ENCODE results near the gene BEST2.

The BEST2 gene

GRCh38 chr19:12772323-12772722, 20.7 kb downstream of the BEST2 start:
- DNase-seq = no peak

GRCh38 chr19:12773571-12773970, 22.0 kb downstream of the BEST2 start:
- DNase-seq = no peak

DNA sequence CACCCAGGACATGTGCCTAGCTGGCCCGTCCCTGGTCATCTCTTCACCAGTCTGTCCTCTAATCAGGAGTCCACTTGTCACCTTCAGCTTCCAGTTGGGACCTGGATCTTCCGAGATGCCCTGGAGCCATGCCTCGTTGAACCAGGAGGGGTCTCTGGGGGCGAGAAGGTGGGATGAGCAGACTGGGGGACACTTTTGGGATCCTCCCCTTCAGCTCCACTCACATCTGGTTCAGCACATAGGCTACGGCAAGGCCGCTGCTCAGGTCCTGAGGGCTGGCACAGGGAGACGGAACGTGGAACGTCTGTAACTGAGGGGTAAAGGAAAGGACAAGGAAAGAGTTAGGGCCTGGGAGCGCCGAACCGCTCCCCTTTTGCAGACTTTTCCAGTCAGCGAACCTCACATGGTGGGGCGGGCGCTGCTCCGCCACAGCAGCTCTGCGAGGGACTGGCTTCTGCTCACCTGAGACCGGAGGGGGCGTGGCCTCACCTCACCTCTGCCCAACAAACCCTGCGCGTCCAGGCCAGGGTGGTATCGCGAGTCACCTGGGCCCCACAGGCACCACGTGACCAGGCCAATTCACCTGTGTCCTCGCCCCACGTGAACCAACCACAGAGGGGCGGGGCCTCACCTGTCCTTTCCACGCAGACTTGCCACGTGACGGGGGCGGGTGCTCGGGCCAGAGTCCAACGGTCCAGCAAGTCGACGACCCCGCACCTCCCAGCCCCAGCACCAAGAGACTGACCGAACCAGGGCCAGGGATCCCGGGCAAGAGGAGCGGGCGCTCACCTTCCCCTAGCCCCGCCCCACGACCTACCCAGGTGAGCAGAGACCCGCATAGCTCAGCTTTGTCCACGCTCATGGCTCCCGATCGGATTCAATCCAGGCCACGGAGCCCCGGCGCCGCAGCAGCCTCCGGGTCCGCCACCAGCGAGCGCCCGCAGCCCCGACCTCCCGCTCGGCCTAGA, 23.3 kb downstream of the BEST2 start, which contains the start of gene HOOK2:
Gene HOOK2, minus strand, starts transcription at position 965 of the 968 bp plus-strand sequence. Its CDS starts 103 bp downstream, at position 862.
- no peak for DNase-seq

- DNase-seq = peak; percentile 52
These were observed 25.8 kb downstream of the BEST2 start for GRCh38 chr19:12777217-12778016.

DNA sequence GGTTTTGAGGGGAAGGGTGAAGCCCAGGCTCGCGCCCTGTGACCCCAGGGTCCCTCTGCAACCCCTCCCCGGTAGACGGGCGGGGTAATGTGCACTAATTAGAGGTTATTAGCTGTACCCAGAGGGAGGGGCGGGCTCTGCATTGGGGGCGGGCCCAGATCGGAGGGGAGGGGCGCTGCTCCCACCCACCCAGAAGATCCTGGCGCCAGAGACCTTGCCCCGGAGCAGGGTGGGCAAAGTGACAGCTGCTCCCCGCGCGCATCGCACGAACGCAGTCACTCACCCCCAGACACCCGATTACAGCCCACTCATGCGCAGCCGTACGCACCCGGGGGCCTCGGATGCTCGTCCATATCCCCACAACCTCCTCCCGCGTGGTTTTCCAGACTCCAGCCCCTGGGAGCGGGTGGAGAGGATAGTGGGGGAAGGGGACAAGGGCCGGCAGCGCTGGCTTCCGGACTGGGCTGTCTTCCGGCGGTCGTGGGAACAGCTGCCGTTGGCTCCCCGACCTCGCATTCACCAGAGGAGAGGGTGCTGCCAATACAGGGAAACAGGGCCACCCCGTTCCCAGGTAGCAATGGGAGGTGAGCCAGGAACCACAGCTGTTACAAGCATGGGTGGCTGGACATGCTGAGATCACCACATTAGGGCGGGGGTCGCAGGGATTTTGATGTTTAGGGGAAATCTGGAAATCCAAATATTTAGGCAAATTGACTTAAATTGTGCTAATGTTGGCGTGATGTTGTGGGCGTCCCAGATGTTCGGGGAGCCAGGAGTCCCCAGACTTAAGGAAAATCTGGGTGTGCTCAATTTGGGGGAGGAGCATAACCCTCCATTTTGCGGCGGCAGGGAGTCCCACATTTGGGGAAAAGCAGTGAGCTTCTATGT, 26.7 kb downstream of the BEST2 start:
- DNase-seq = no peak

DNA sequence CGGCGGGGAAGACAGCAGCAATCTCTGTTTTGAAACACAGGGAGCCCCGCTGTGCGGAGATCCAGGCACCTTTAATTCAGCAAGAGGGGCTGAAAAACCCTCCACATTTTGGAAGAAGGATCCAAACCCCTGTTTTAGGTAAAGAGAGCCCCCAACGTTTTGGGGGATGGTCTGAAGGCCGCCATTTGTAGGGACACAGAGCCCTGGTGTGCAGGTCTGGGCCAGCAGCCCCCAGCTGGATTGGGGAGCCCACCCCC, 27.2 kb downstream of the BEST2 start:
- no peak for DNase-seq

DNA sequence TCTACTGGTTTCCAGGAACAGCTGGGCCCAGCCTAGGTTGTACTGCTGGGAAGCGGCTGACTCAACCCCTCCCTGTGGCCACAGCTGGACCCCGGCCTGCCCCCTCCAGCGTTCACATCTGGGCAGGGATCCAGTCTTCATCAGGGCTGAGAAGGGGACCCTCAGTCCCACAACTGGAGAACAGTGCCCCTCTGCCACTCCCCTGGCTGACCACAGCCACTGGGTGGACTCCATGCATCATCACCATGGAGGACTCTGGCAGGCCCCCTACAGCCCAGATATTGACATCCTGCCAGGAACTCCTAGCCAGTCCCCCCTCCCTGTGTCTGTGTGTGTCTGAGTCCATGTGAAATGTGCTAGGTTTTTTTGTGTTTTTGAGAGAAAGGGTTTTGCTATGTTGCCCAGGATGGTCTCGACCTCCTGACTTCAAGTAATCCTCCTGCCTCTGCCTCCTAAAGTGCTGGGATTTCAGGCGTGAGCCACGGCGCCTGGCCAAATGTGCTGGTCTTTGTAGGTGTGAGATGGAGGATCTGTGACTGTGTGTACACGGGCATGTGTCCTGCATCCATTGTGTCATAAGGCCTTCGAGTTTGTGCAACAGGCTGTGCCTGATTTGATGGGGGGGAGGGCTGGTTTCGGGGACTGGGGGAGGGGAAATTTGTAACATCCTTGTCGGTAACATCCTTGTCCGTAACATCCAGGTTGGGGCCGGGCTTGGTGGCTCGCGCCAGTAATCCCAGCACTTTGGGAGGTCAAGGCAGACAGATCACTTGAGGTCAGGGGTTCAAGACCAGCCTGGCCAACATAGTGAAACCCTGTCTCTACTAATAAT, 27.8 kb downstream of the BEST2 start:
- DNase-seq = no peak

GRCh38 chr19:12782174-12782423, 30.5 kb downstream of the BEST2 start:
- no peak for DNase-seq

- DNase-seq = peak; percentile 58
These were observed 31.1 kb downstream of the BEST2 start for GRCh38 chr19:12782424-12783290.

DNA sequence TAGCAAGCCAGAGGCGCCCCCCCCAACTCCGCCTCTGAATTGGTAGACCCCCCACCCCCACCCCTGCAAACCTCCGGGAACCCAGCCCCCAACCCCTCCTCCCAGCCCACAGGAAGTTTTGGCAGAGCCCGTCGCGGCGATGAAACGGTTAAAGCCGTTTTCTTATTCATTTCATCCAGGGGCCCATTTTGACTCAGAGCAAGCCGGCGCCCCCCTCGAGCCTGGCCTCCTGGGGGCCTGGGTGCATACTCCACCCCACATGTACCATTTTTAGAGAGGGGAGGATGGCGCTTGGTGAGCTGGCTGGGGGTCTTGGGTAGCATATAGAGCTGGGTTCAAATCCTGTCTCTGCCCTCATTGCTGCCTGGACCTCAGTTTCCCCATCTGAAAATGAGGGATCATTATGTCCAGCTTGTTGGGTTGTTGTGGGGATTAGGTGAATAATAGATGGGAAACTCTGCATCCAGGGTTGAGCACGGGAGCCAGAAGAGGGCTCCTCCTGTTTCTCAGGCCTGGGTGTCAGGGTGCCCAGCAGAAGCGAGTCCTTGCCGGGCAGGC, 31.8 kb downstream of the BEST2 start:
- DNase-seq = no peak

DNA sequence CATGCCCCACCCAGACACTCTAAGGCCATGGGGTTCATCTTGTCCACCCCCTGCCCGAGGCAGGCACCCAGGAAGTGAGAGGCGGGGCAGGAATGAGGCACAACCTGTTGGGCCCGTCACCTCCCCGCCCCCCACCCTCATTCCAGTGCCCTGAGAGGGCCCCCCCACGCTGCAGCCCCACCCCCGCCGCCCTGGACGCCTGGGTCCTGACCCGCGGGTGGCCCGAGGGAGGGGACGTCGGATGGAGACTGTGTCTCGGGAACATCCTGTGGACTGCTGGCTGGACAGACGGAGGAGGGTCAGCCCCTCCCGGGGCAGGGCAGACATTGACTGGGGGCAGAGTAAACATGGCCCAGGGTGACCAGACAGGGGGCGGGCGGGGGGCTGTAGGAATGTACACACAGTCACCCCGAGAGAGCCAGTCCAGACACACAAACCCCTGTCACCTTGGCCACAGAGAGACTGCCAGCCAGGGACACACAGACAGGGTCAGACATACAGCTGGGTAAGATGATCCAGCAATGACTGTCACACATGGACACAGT, 32.3 kb downstream of the BEST2 start:
- no peak for DNase-seq

DNA sequence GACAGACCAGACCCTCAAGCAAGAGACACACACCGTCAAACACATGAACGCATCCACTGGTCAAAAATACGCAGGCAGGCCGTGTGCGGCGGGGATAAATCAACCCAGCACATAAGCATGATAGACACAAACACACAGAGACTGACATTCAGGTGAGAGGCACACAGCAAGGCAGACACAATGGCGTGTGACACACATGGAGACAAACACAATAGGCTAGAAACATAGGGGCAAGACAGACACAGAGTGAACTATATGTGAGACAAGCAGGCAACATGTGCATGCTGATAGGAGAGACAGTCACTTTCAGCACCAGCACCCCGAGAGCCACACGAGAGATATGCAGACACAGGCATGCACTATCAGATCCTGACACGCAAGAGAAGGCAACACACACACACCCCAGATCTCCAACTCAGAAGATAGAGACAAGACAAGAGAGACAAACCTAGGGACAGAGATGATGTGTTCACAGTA, 32.8 kb downstream of the BEST2 start:
- DNase-seq = no peak

DNA sequence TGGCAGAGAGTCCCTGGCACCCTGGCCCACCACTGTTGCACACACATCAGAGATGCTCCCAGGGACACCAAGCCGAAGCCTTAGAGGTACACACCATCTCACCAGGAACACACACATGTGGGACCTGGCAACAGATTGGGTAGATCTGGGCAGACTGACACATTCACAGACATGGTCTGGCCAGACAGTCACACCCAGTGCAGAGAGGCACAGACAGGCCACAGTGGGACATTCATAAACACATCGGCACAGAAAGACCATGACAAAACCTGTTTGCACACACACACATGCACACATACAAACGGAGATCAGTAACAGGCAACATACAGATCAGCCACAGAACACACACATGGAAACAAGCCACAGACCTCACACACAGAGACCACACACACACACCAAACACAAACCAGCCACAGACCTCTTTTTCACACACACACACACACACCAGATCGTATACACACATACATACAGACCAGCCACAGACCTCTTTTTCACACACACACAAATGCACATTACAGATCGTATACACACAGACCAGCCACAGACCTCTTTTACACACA, 33.4 kb downstream of the BEST2 start:
- no peak for DNase-seq

DNA sequence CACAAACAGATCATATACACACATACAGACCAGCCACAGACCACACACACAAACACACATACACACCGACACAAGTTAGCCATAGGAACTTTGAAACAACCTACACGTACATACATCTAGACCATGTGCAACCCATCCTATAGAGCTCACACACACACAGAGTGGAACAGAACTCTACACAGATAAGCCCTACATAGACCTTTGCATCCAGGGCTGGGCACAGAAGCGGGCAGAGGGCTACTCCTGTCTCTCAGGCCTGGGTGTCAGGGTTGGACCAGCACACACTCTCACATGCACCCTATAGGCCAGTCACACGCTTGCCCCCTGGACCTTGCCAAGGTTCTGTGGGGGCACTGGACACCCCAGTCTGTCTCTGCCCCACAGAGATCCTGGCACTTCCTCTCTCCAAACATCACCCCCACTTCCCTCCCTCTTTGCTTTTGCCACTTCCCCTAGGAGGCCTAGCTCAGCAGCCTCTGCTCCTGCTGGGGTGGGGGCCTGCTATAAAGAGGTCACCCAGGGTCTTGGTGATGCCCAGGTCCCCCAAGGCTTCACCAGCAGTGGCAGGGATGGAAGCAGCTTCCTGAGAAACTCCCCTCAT, 33.9 kb downstream of the BEST2 start:
- DNase-seq = no peak

DNA sequence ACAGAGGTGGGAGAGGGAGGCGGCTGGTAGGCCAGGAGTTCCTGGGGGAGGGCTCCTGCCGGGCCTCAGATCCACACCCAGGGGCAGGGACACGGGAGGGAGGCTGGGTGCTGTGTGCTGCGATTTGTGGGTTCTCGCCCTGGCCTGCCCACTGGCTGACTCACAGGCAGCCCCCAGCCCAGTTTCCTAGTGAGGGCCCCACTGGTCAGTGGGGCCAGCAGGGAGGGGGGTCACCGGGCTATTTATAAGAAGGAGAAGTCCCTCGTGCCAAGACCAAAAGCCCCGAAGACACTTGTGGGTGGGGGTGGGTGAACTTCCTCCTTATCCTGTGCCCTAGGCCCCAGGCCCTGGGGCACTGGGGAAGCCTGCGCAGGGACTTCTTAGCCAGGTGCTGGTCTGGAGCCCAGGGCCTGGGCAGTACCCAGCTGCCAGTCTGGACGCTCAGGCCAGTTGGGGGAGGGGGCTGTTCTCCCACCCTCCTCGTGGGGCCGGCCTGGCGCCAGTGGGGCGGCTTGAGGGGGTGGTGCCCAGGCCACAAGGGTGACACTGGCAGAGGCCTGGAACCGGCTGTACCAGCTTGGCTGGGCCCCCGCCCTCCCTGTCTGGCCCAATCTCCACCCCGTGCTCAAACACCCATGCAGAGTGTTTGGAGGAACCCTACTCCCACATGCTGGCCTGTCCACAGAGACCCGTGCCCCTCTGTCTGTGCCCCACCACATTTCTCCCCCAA, 34.7 kb downstream of the BEST2 start:
- no peak for DNase-seq

- DNase-seq = no peak
These were observed 35.4 kb downstream of the BEST2 start for GRCh38 chr19:12786952-12787351.

- DNase-seq = no peak
These were observed 35.9 kb downstream of the BEST2 start for GRCh38 chr19:12787458-12787857.

- DNase-seq = no peak
These were observed 36.6 kb downstream of the BEST2 start for GRCh38 chr19:12788042-12788681.

Data from T1000 (cell line).